Activated naive CD8-positive, alpha-beta T cell treated with anti-CD3 and anti-CD28 coated beads, Interleukin-2, amount 10 ng/mL, durations not matched to agents 7 days and 5 days (primary cell): ENCODE results near the gene NDST1. TPM values are rescaled to one million over a fixed set of nuclear protein-coding genes. Genes with fewer than 3 reads are reported as not detected.

ENCODE experiments used
- ATAC-seq: fragments of 150-1000 bp; cut with Tn5 transposase; one replicate; pipeline ENCODE4 v1.10.0; 2021; ENCODE audit warnings: low read depth, moderate library complexity
- POLR2A ChIA-PET: fragments of 350-600 bp; sonication (Branson Sonifier 250); formaldehyde crosslinking; loops from one replicate; lab custom pipeline; 2021; ENCODE audit warnings: antibody characterized with exemption; lab: Charles Lee
- DNase-seq: peaks from one replicate; pipeline ENCODE4 v3.0.0; 2021
- H3K27ac Mint-ChIP-seq: one replicate; pipeline ENCODE4 v1.8.0; 2022; ENCODE audit warnings: mild to moderate bottlenecking, mixed read lengths
- H3K27me3 Mint-ChIP-seq: one replicate; pipeline ENCODE4 v1.8.0; 2022; ENCODE audit warnings: mild to moderate bottlenecking, moderate library complexity, mixed read lengths
- H3K36me3 Mint-ChIP-seq: one replicate; pipeline ENCODE4 v1.8.0; 2021; ENCODE audit warnings: mild to moderate bottlenecking, mixed read lengths
- H3K4me1 Mint-ChIP-seq: one replicate; pipeline ENCODE4 v1.8.0; 2021; ENCODE audit warnings: mixed read lengths
- H3K4me3 Mint-ChIP-seq: one replicate; pipeline ENCODE4 v1.8.0; 2022; ENCODE audit warnings: mild to moderate bottlenecking, moderate library complexity, mixed read lengths
- H3K9me3 Mint-ChIP-seq: one replicate; pipeline ENCODE4 v1.8.0; 2021; ENCODE audit warnings: mixed read lengths
- total RNA-seq, 2 experiments: library from RNA; stranded (reverse); gene quantifications; one replicate each; pipeline ENCODE4 v1.2.3, GENCODE V29; 2021

NDST1 gene
- total RNA-seq, 2 experiments from 2014 or later = 1.0 to 1.9 TPM

DNA sequence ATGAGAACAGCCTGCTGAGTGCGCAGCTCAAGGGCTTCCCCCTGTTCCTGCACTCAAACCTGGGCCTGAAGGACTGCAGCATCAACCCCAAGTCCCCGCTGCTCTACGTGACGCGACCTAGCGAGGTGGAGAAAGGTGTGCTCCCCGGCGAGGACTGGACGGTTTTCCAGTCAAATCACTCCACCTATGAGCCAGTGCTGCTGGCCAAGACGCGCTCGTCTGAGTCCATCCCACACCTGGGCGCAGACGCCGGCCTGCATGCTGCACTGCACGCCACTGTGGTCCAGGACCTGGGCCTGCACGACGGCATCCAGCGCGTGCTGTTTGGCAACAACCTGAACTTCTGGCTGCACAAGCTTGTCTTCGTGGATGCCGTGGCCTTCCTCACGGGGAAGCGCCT lies 19.9 kb downstream of the NDST1 start:
- no peak overlapping the region for H3K4me3 Mint-ChIP-seq
- DNase-seq = no peak

DNA sequence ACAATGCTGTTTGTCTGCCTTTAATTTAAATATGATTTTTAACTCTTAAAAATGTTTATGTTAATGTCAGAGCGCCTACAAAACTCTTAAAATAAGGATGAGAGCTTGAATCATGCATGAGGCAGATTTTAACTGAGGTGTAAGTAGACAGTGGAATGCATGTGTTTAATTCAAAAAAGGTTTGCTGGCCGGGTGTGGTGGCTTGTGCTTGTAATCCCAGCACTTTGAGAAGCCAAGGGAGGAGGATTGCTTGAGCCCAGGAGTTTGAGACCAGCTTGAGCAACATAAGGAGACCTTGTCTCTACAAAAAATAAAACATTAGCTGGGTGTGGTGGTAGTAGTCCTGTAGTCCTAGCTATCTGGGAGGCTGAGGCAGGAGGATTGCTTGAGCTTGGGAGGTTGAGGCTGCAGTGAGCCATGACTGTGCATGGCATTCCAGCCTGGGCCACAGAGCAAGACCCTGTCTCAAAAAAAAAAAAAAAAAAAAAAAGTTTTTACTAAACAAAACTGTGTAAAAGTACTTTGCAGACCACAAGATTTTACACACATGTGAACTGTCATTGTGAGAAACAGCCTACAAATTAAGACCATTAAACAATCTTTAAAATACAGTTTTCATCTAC lies 21.1 kb downstream of the NDST1 start:
- POLR2A ChIA-PET = no interaction called here
- no peak overlapping the region for H3K4me3 Mint-ChIP-seq
- H3K27ac Mint-ChIP-seq = no peak overlapping the region
- DNase-seq (no peak), ATAC-seq (no peak)
- peaks cover 2% of the 10 kb centered on the region for H3K27me3 Mint-ChIP-seq
- peaks cover 1% of the 10 kb centered on the region for H3K4me1 Mint-ChIP-seq
- no peaks in the 10 kb centered on the region for H3K9me3 Mint-ChIP-seq
- H3K36me3 Mint-ChIP-seq = no peaks in the 10 kb centered on the region

More for the DNA sequence above, 19.9 kb downstream of the NDST1 start:
- Mint-ChIP-seq H3K36me3 (no peaks in the 10 kb centered on the region), H3K27ac (no peak overlapping the region), H3K27me3 (peaks cover 2% of the 10 kb centered on the region), H3K9me3 (no peaks in the 10 kb centered on the region), H3K4me1 (peaks cover 1% of the 10 kb centered on the region)
- POLR2A ChIA-PET = no interaction called here
- ATAC-seq = no peak

DNA sequence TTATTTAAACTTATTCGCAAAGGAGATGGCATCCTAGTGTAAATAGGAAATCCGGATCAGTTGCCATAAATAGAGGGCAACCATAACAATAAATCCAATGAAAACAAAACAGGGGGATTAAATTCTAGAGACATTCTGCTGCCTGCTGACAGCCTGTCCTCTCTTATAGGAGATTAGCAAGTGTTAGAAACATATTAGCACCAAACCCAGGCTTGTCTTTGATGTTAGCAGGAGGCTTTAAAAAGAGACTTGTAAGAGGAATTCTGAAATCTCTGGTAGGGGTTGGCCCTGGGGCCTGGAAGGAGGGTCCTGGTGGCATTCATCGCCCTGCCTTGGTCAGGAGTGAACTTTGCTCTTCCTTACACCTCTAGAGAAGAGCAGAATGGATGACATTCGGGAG lies 21.6 kb downstream of the NDST1 start:
- peaks cover 2% of the 10 kb centered on the region for H3K27me3 Mint-ChIP-seq
- ATAC-seq (no peak), DNase-seq (no peak)
- H3K4me3 Mint-ChIP-seq = no peak overlapping the region
- peaks cover 1% of the 10 kb centered on the region for H3K4me1 Mint-ChIP-seq
- H3K27ac Mint-ChIP-seq = no peak overlapping the region
- H3K36me3 Mint-ChIP-seq = no peaks in the 10 kb centered on the region
- no peaks in the 10 kb centered on the region for H3K9me3 Mint-ChIP-seq
- POLR2A ChIA-PET = no interaction called here

DNA sequence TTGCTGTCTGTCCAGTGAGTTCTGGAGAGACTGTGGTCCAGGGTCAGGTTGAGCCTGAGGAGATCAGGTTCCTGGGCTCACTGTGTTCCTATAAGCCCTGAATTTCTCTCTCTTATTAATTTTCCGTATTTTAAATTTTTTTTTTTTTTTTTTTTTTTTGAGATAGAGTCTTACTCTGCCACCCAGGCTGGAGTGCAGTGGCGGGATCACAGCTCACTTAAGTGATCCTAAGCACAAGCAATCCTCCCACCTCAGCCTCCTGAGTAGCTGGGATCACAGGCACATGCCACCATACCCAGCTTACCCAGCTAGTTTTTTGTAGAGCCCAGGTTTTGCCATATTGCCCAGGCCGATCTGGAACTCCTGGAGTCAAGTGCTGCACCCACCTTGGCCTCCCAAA lies 22.5 kb downstream of the NDST1 start:
- ATAC-seq (no peak), DNase-seq (no peak)
- Mint-ChIP-seq H3K4me1 (peaks cover 1% of the 10 kb centered on the region), H3K4me3 (no peak overlapping the region), H3K9me3 (no peaks in the 10 kb centered on the region), H3K36me3 (no peaks in the 10 kb centered on the region), H3K27ac (no peak overlapping the region), H3K27me3 (peaks cover 2% of the 10 kb centered on the region)
- POLR2A ChIA-PET = no interaction called here

DNA sequence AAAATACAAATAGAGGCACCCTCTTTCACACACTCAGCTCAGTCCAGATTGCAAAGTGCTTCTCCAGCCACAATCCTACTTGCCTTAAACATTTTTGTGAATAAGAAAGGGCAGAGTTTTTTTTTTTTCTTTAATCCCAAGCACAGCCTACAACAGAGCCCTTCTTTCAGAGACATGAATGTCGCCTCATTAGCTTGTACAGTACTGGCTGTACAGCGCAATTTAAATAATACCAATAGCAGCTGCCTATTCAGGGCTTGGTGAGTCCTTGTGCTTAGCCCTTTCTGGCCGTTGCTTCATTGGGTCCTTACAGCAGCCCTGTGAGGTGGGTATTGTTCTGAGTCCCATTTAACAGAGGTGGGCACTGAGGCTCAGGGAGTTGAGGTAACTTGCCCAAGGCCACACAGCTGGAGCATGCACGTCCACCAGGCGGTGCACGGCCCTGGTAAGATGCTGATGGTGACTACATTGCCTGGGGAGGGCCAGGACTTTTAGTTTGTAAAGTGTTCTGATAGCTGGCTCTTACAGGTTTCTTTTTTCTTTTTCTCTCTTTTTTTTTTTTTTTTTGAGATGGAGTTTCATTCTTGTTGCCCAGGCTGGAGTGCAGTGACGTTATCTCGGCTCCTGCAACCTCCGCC lies 23.1 kb downstream of the NDST1 start:
- ATAC-seq = no peak
- Mint-ChIP-seq H3K4me3 (no peak overlapping the region), H3K36me3 (no peaks in the 10 kb centered on the region), H3K27ac (no peak overlapping the region), H3K9me3 (no peaks in the 10 kb centered on the region), H3K27me3 (peaks cover 2% of the 10 kb centered on the region), H3K4me1 (peaks cover 1% of the 10 kb centered on the region)
- POLR2A ChIA-PET = interaction anchor here (0.7 kb wide), 1 partner anchor 171 kb away, joined by 5 read pairs; no protein-coding TSS in a partner anchor
- DNase-seq = no peak

DNA sequence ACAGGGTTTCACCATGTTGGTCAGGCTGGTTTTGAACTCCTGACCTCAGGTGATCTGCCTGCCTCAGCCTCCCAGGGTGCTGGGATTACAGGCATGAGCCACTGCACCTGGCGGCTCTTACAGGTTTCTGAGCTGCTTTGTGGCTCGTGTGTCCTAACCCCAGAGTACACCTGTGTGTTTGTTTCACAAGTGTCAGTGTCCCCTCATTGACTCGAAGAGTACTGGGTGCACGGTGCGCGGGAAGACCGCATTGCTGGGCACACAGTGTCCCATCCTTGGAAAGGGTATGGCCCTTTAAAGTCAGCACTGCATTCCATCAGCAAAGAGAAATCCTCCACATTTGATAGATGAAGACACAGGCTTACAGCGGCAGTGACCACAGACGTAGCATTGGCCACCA lies 23.8 kb downstream of the NDST1 start:
- no peak for ATAC-seq
- no peak overlapping the region for H3K27ac Mint-ChIP-seq
- H3K4me3 Mint-ChIP-seq = no peak overlapping the region
- DNase-seq = no peak
- H3K27me3 Mint-ChIP-seq = peaks cover 2% of the 10 kb centered on the region
- H3K36me3 Mint-ChIP-seq = no peaks in the 10 kb centered on the region
- POLR2A ChIA-PET = interaction anchor here (0.7 kb wide), 1 partner anchor 170 kb away, joined by 5 read pairs; no protein-coding TSS in a partner anchor
- H3K9me3 Mint-ChIP-seq = no peaks in the 10 kb centered on the region
- H3K4me1 Mint-ChIP-seq = peaks cover 1% of the 10 kb centered on the region

DNA sequence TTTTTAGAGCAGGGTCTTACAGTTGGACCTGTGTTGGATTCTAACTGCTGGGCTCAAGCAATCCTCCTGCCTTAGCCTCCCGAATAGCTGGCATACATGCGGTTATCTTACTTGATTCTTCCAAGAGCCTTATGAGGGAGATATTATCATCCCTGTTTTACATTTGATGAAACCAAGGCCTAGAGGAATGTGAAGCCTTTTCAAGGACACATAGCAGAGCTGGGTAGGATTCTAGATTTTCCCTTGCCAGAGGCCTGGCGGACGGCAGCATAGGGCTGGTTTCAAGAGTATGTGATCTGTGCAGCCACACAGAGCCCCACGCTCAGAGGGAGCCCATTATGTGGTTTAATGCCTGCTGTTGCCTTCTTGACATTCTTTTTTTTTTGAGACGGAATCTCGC lies 24.2 kb downstream of the NDST1 start:
- Mint-ChIP-seq H3K27me3 (peaks cover 2% of the 10 kb centered on the region), H3K4me1 (peaks cover 1% of the 10 kb centered on the region), H3K27ac (no peak overlapping the region), H3K36me3 (no peaks in the 10 kb centered on the region), H3K9me3 (no peaks in the 10 kb centered on the region), H3K4me3 (no peak overlapping the region)
- POLR2A ChIA-PET = no interaction called here
- DNase-seq (no peak), ATAC-seq (no peak)

DNA sequence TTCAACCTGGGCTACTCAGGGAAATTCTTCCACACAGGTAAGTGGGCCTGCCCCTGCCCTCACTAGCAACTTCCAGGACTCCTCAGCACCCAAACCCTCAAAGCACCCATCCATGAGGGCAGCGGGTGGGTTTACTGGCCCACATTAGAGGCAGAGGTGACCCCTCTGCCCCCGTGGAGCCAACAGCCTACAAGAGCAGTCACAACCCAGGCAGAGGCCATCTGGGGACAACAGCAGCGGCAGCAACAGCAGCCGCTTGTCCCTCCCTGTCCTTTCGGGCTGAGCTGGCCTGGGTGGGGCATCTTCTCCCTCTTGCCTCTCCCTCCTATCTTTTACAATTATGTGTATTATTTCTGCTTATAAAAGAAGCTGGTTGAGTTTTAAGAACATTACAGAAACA lies 25.1 kb downstream of the NDST1 start:
- no peaks in the 10 kb centered on the region for H3K4me1 Mint-ChIP-seq
- no peak for ATAC-seq
- POLR2A ChIA-PET = no interaction called here

DNA sequence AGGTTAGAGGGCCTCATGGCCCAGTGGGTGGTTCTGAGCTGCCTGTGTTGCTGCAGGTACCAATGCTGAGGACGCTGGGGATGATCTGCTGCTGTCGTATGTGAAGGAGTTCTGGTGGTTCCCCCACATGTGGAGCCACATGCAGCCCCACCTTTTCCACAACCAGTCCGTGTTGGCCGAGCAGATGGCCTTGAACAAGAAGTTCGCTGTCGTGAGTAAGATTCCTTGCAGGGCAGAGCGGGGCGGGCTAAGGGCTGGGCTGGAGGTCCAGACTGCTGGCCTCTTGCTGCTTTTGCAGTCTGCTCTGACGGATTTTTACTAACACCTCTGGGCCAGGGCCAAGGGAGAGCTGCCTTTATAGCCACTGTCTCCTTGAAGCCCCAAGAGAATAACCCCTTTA lies 26.9 kb downstream of the NDST1 start:
- DNase-seq = no peak
- no peak for ATAC-seq
- H3K27me3 Mint-ChIP-seq = peaks cover 2% of the 10 kb centered on the region
- H3K36me3 Mint-ChIP-seq = no peaks in the 10 kb centered on the region
- H3K9me3 Mint-ChIP-seq = no peaks in the 10 kb centered on the region
- H3K4me1 Mint-ChIP-seq = no peaks in the 10 kb centered on the region
- POLR2A ChIA-PET = no interaction called here
- H3K27ac Mint-ChIP-seq = no peak overlapping the region
- no peak overlapping the region for H3K4me3 Mint-ChIP-seq

More for the DNA sequence above, 25.1 kb downstream of the NDST1 start:
- no peaks in the 10 kb centered on the region for H3K36me3 Mint-ChIP-seq
- no peak overlapping the region for H3K4me3 Mint-ChIP-seq
- DNase-seq = no peak
- H3K27ac Mint-ChIP-seq = no peak overlapping the region
- H3K9me3 Mint-ChIP-seq = no peaks in the 10 kb centered on the region
- H3K27me3 Mint-ChIP-seq = peaks cover 2% of the 10 kb centered on the region

DNA sequence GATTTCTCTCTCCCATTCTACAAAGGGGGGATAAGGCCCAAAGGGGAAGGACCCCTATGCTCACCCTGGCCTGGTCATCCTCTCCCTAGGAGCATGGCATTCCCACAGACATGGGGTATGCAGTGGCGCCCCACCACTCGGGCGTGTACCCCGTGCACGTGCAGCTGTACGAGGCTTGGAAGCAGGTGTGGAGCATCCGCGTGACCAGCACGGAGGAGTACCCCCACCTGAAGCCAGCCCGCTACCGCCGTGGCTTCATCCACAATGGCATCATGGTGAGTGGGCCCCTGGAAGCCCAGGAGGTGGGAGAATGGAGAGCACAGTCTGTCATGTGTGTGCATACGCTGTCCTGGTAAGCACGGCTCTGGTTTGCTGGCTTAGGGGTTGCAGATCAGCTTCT lies 27.7 kb downstream of the NDST1 start:
- H3K4me3 Mint-ChIP-seq = no peak overlapping the region
- POLR2A ChIA-PET = no interaction called here

DNA sequence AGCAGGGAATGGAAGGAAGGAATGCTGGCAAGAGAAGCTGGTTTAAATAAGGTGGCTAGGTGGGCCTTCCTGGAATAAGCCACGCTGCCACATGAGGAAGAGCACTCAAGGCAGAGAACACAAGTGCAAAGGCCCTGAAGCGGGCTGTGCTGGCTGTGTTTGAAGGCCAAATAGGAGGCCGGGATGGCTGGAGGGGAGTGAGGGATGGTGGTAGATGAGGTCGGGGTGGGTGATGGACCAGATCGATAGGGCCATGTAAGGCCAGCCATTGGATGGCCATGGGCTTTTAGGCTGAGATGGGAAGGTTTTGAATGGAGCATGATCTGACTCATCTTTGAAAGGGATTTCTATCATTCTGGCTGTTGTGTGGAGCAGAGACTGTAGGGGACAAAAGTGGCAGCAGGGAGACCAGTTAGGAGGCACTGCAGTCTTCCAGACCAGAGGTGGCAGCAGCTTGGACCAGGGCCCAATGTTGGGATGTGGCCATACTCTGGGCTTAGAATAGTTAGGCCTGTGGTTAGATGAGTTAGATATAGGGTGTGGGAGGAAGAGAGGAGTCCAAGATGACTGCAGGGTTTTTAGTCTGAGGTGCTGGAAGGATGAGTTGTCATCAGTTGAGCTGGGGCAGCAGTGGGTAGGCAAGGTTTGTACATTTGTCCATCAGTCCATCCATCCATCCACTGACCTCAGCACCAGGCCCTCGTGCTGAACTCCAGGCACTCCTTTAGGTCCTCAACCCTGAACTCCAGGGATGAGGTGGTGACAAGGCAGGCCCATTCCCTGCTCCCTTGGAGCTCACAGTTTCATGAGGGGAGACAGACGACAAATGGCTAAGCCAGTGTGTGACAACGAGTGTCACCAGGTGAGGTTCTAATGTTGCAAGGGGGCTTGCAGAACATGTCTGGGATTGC lies 30.3 kb downstream of the NDST1 start:
- H3K27ac Mint-ChIP-seq = no peak overlapping the region
- H3K36me3 Mint-ChIP-seq = no peaks in the 10 kb centered on the region
- ATAC-seq (no peak), DNase-seq (no peak)
- POLR2A ChIA-PET = no interaction called here
- no peaks in the 10 kb centered on the region for H3K27me3 Mint-ChIP-seq
- no peaks in the 10 kb centered on the region for H3K4me1 Mint-ChIP-seq
- H3K9me3 Mint-ChIP-seq = no peaks in the 10 kb centered on the region
- no peak overlapping the region for H3K4me3 Mint-ChIP-seq

More for the DNA sequence above, 27.7 kb downstream of the NDST1 start:
- ATAC-seq (no peak), DNase-seq (no peak)
- Mint-ChIP-seq H3K4me1 (no peaks in the 10 kb centered on the region), H3K27me3 (no peaks in the 10 kb centered on the region), H3K27ac (no peak overlapping the region), H3K36me3 (no peaks in the 10 kb centered on the region), H3K9me3 (no peaks in the 10 kb centered on the region)

DNA sequence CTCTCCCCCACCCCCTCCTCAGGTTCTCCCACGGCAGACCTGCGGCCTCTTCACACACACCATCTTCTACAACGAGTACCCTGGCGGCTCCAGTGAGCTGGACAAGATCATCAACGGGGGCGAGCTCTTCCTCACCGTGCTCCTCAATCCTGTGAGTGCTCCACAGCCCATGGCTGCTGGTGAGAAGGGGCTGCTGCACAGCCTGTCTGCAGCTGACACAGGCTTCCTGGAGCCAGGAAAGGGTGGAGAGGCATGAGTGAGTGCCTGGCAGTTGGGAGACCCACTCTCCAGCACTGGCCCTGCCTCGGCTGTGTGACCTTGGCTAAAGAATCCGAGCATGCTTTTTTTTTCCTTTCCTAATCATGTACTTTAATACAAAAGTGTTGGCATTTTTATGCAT lies 31.3 kb downstream of the NDST1 start:
- ATAC-seq (no peak), DNase-seq (no peak)
- POLR2A ChIA-PET = no interaction called here
- Mint-ChIP-seq H3K9me3 (no peaks in the 10 kb centered on the region), H3K4me1 (no peaks in the 10 kb centered on the region), H3K36me3 (no peaks in the 10 kb centered on the region), H3K27ac (no peak overlapping the region), H3K4me3 (no peak overlapping the region), H3K27me3 (no peaks in the 10 kb centered on the region)

DNA sequence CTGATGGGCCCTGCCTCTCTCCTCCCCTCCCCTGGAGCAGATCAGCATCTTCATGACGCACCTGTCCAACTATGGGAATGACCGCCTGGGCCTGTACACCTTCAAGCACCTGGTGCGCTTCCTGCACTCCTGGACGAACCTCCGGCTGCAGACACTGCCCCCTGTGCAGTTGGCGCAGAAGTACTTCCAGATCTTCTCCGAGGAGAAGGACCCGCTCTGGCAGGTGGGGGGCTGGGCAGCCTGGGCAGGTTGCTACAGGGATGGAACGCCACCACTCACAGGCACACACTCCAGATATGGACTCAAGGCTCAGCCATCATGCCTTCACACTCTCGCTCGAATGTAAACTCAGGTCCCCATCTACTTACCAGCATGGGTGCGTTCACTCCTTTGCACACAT lies 32.1 kb downstream of the NDST1 start:
- DNase-seq (no peak), ATAC-seq (no peak)
- no peak overlapping the region for H3K4me3 Mint-ChIP-seq
- no peaks in the 10 kb centered on the region for H3K36me3 Mint-ChIP-seq
- H3K4me1 Mint-ChIP-seq = no peaks in the 10 kb centered on the region
- no peaks in the 10 kb centered on the region for H3K9me3 Mint-ChIP-seq
- POLR2A ChIA-PET = no interaction called here
- no peaks in the 10 kb centered on the region for H3K27me3 Mint-ChIP-seq
- no peak overlapping the region for H3K27ac Mint-ChIP-seq
